ENCODE data around the gene ERVH48-1.
"Not testable (repeated sequence)": the region's sequence is repeated elsewhere in the genome, so short reads cannot be mapped to it uniquely, and the experiment has no call there.

The ERVH48-1 gene

DNA sequence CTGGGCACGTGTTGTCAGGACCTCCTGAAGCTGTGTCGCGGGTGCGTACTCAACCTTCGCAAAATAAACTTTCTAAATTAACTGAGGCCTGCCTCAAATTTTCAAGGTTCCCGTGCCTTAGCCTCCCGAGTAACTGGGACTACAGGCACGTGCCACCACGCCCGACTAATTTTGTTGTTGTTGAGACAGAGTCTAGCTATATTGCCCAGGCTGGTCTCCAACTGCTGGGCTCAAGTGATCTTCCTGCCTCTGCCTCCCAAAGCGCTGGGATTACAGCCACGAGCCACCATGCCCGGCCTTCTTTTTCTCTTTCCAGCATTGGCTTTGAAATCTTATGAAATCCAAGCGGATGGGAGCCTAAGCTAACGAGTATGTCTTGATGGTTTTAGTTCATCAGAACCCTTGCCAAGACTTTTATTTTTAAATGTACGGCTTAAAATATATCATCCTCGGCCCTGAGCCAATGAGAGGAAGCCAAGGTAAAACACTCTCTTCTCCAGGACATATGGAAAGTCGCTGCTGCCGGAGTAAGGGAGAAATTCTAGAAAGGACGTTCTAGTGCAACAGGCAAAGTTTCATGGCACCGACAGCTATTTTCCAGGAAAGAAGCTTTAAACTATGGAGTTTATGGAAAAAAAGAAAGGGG lies 12.7 kb upstream of the ERVH48-1 start:
- TF ChIP-seq, protein P1, sequence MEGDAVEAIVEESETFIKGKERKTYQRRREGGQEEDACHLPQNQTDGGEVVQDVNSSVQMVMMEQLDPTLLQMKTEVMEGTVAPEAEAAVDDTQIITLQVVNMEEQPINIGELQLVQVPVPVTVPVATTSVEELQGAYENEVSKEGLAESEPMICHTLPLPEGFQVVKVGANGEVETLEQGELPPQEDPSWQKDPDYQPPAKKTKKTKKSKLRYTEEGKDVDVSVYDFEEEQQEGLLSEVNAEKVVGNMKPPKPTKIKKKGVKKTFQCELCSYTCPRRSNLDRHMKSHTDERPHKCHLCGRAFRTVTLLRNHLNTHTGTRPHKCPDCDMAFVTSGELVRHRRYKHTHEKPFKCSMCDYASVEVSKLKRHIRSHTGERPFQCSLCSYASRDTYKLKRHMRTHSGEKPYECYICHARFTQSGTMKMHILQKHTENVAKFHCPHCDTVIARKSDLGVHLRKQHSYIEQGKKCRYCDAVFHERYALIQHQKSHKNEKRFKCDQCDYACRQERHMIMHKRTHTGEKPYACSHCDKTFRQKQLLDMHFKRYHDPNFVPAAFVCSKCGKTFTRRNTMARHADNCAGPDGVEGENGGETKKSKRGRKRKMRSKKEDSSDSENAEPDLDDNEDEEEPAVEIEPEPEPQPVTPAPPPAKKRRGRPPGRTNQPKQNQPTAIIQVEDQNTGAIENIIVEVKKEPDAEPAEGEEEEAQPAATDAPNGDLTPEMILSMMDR (IDR thresholded peaks at IDR 0.05; ENCODE audit: borderline replicate concordance, control extremely low read depth, extremely low read depth, insufficient read depth, missing control alignments) = no peak
- in situ Hi-C loops (cut with MboI; ENCODE audit: low sequenced_read_pairs, unreplicated experiment) = no loop called here
- DNase-seq (ENCODE audit: low spot score) = peak; percentile 1

DNA sequence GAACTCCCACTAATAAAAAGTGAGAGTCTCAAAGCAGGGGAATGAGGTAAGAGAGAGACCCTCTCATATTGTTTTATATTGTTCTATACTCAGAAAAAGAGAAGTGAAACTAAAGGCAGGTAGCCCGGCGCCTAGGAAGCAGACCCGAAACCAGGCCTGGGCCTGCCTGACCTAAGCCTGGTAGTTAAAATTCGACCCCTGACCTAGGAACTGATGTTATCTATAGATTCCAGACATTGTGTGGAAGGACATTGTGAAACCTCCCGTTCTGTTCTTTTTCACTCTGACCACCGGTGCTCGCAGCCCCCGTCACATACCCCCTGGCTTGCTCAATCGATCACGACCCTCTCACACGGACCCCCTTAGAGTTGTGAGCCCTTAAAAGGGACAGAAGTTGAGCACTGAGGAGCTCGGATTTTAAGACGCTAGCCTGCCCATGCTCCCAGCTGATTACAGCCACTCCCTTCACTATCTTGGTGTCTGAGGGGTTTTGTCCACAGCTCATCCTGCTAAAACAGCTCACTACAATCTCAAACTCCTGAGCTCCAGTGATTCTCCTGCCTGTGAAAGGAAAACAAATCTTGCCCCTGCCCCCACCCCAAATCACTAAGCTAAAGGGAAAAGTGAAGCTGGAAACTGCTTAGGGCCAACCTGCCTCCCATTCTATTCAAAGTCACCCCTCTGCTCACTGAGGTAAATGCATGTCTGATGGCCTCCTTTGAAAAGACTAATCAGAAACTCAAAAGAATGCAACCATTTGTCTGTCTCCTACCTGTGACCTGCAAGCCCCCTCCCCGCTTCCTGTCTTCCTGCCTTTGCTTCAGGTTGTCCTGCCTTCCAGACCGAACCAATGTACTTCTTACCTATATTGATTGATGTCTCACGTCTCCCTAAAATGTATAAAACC lies 11.9 kb upstream of the ERVH48-1 start:
- in situ Hi-C loops (cut with MboI; ENCODE audit: low sequenced_read_pairs, unreplicated experiment) = not testable (repeated sequence)
- DNase-seq (ENCODE audit: low spot score) = peak; percentile 27

DNA sequence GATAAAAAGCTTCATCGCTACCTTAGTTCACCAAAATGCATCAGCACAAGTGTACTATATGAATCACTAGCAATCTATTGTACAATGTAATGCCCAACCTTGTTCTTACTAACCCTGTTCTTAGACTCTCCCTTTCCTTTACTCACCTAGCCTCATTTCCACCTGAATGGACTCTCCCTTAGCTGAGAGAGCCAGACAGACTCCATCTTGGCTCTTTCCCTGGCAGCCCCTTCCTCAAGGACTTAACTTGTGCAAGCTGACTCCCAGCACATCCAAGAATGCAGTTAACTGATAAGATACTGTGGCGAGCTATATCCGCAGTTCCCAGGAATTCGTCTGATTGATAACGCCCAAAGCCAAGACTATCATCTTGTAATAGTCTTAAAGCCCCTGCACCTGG lies 10.9 kb upstream of the ERVH48-1 start:
- DNase-seq (ENCODE audit: low spot score); in situ Hi-C loops (cut with MboI; ENCODE audit: low sequenced_read_pairs, unreplicated experiment): not testable (repeated sequence)

DNA sequence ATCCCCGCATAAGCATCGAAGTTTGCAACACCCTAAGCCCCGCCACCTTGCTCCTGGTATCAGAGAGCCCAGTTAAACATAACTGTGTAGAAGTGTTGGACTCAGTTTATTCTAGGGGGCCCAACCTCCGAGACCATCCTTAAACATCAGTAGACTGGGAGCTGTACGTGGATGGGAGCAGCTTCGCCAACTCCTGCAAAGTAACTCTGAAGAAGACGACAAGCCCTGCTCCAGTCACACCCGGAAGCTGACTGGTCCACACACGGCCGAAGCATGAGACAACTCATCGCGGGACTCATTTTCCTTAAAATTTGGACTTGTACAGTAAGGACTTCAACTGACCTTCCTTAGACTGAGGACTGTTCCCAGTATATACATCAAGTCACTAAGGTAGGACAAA lies 8.5 kb upstream of the ERVH48-1 start:
- DNase-seq (ENCODE audit: low spot score); in situ Hi-C loops (cut with MboI; ENCODE audit: low sequenced_read_pairs, unreplicated experiment): not testable (repeated sequence)

DNA sequence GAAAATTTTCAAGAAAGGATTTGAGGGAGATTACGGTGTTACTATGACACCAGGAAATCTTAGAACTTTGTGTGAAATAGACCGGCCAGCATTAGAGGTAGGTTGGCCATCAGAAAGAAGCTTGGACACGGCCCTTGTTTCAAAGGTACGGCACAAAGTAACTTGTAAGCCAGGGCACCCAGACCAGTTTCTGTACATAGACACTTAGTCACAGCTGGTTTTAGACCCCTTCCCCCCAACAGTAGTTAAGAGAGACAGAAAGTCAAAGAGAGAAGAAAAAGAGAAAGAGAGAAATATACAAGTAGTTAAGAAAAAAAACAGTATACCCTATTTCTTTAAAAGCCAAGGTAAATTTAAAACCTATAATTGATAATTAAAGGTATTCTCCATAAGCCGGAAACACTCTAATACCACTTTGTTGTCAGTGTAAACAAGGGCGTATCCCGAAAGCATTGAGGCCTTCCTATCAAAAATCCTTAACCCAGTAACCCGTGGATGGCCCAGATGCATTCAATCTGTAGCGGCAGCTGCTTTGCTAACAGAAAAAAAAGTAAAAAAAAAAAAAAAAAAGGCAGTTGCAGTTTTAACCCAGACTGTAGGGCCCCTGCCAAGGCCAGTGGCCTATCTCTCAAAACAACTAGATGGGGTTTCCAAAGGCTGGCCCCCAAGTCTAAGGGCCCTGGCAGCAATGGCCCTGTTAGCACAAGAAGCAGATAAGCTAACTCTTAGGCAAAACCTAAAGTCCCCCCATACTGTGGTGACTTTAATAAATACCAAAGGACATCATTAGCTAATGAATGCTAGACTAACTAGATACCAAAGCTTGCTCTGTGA lies 7.9 kb upstream of the ERVH48-1 start:
- DNase-seq (ENCODE audit: low spot score); in situ Hi-C loops (cut with MboI; ENCODE audit: low sequenced_read_pairs, unreplicated experiment): not testable (repeated sequence)

DNA sequence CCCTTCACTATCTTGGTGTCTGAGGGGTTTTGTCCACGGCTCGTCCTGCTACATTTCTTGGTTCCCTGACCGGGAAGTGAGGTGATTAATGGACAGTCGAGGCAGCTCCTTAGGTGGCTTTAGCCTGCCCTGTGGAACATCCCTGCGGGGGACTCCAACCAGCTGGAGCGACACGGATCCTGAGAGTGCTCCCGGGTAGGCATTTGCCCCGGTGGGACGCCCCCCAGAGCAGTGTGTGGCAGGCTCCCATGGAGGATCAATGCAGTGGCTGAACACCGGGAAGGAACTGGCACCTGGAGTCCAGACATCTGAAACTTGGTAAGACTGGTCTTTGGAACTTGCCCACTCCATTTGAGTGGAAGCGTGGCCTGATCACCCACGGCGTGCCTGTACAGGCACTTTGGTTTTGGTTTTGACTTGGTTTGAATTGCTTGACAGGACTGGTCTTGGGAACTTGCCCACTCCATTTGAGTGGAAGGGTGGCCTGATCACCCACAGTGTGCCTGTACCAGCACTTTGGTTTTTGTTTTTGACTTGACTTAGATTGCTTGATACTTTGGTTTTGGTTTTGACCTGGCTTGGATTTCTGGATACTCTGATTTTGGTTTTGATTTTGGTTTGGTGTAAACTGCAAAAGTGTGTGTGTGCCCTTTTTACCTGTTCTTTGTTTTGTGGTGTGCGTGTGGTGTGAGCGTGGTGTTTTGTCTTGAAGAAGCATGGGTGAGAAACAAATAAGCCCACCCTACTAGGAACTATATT lies 7.1 kb upstream of the ERVH48-1 start:
- DNase-seq (ENCODE audit: low spot score); in situ Hi-C loops (cut with MboI; ENCODE audit: low sequenced_read_pairs, unreplicated experiment): not testable (repeated sequence)

DNA sequence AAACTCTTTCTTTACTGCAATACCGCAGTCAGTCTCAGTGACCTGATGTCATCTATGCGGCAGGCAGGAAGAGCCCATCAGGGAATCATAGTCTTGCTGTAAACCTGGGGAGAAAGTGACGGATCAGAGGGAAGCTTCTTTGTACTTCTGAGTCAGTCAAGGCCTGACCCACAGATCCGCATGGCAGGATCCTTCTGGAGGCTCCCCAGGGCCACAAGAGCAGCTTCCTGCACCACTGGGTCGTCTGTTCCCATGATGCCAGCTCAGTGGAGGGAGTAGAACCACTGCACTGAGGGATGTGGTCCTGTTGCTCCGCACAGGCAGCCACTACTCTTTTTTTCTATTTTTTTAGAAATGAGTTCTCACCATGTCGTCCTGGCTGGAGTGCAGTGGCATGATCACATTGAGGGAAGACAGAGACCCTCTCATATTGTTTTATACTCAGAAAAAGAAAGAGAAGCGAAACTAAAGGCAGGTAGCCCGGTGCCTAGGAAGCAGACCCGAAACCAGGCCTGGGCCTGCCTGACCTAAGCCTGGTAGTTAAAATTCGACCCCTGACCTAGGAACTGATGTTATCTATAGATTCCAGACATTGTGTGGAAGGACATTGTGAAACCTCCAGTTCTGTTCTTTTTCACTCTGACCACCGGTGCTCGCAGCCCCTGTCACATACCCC lies 6.3 kb upstream of the ERVH48-1 start:
- in situ Hi-C loops (cut with MboI; ENCODE audit: low sequenced_read_pairs, unreplicated experiment) = no loop called here
- TF ChIP-seq, protein P1 (IDR thresholded peaks at IDR 0.05; ENCODE audit: borderline replicate concordance, control extremely low read depth, extremely low read depth, insufficient read depth, missing control alignments) = no peak
- peak; percentile 9 for DNase-seq (ENCODE audit: low spot score)

DNA sequence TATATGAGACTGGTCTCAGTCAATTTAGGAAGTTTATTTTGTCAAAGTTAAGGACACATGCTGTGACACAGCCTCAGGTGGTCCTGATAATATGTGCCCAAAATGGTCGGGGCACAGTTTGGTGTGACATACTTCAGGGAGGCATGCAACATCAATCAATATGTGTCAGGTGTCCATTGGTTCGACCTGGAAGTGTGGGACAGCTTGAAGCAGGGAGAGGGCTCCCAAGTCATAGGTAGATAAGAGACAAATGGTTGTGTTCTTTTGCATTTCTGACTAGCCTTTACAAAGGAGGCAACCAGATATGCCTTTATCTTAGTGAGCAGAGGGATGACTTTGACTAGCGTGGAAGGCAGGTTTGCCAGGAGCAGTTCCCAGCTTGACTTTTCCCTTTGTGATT lies 4.5 kb upstream of the ERVH48-1 start:
- peak; percentile 3 for DNase-seq (ENCODE audit: low spot score)
- TF ChIP-seq, protein P1 (IDR thresholded peaks at IDR 0.05; ENCODE audit: borderline replicate concordance, control extremely low read depth, extremely low read depth, insufficient read depth, missing control alignments) = no peak
- in situ Hi-C loops (cut with MboI; ENCODE audit: low sequenced_read_pairs, unreplicated experiment) = loop anchor here (10.0 kb wide), 1 partner anchor 715 kb away; no protein-coding TSS in a partner anchor

DNA sequence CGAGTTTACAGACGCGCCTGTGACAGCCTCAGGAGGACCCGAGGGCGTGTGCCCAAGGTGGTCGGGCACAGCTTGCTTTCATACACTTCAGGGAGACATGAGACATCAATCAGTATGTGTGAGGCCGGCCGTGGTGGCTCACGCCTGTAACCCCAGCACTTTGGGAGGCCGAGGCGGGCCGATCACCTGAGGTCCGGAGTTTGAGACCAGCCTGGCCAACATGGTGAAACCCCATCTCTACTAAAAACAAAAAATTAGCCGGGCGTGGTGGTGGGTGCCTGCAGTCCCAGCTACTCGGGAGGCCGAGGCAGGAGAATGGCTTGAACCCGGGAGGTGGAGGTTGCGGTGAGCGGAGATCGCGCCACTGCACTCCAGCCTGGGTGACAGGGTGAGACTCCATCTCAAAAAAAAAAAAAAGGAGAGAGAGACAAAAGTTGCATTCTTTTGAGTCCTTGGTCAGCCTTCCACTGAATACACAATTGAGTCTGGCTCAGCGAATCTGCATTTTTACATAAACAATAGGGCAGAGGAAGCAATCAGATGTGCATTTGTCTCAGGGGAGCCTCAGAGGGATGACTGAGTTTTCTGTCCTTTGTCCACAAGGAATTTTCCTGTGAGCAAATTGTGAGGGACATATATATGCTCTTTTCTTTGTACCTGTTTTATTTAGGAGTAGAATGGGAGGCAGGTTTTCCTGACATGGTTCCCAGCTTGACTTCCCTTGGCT lies 2.2 kb upstream of the ERVH48-1 start:
- DNase-seq (ENCODE audit: low spot score) = peak; percentile 1
- in situ Hi-C loops (cut with MboI; ENCODE audit: low sequenced_read_pairs, unreplicated experiment) = loop anchor here (10.0 kb wide), 1 partner anchor 717 kb away; no protein-coding TSS in a partner anchor

Data from GM13976 (cell line).